ENCODE data around the gene IRX4. TPM values are rescaled to one million over a fixed set of nuclear protein-coding genes. Genes with fewer than 3 reads are reported as not detected.

IRX4 gene
- total and polyA plus RNA-seq, 8 donors: 14.8 TPM; not detected in 7

DNA sequence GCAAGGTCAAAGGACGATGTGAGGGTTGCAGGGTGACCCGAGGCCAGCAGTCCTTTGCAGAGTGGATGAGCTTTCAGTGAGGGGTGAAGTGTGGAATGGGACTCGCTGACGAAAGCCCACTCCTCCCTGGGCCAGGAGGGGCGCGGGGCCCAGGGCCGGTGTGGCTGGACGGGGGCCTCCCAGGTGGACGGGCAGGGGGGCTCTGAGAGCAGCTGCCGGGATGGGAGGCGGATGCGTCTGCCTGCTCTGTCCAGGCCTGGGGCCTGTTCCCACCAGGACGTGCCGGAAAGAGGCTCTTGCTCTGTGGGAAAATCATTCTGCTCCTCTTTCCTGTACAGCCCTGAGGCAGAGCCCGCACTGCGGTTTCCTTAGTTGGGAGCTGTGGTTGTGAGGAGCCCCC is 24.3 kb downstream of the IRX4 start:
- 88 to 96% (median 93%) methylated on average over 7 to 16 of the region's 16 CpGs for WGBS, 5 donors
- H3K36me3 ChIP-seq: no peaks in the 10 kb centered on the region
- no peak overlapping the region for H3K27ac ChIP-seq
- no peak overlapping the region for H3K4me3 ChIP-seq
- H3K4me1 ChIP-seq: no peaks in the 10 kb centered on the region
- H3K9me3 ChIP-seq: no peaks in the 10 kb centered on the region
- TF ChIP-seq EP300 (IDR thresholded peaks at IDR 0.05) (no peak), POLR2A (IDR thresholded peaks at IDR 0.05) (no peak), POLR2AphosphoS5 (IDR thresholded peaks at IDR 0.05) (no peak)
- TF ChIP-seq, protein P1, sequence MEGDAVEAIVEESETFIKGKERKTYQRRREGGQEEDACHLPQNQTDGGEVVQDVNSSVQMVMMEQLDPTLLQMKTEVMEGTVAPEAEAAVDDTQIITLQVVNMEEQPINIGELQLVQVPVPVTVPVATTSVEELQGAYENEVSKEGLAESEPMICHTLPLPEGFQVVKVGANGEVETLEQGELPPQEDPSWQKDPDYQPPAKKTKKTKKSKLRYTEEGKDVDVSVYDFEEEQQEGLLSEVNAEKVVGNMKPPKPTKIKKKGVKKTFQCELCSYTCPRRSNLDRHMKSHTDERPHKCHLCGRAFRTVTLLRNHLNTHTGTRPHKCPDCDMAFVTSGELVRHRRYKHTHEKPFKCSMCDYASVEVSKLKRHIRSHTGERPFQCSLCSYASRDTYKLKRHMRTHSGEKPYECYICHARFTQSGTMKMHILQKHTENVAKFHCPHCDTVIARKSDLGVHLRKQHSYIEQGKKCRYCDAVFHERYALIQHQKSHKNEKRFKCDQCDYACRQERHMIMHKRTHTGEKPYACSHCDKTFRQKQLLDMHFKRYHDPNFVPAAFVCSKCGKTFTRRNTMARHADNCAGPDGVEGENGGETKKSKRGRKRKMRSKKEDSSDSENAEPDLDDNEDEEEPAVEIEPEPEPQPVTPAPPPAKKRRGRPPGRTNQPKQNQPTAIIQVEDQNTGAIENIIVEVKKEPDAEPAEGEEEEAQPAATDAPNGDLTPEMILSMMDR (IDR thresholded peaks at IDR 0.05): no peak
- no peak for DNase-seq
- peaks cover 0 to 51% (median 17%) of the 10 kb centered on the region in 3 donors for H3K27me3 ChIP-seq
- intact Hi-C loops (cut with DNase I; ENCODE audit: low total_unique reads): no loop called here

DNA sequence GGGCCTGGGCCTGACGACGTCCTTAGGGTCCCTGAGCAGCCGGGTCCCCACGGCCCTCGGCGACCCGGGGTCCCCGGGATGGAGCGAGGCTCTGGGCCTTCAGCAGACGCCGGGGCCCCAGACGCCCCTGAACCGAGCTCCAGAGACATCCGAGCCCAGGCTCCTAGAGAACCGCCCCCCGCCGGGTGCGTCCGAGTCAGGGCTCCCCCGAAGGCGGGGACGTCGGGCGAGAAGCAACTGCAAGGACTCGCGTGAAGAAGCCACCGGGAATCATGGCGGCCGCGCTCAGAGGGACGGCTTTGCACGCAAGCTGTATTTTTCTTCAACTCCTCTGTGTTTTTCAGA is 25.5 kb downstream of the IRX4 start:
- no peaks in the 10 kb centered on the region for H3K4me1 ChIP-seq
- H3K9me3 ChIP-seq: no peaks in the 10 kb centered on the region
- no peak overlapping the region for H3K27ac ChIP-seq
- H3K27me3 ChIP-seq: peaks cover 0 to 61% (median 24%) of the 10 kb centered on the region in 3 donors
- TF ChIP-seq EP300 (IDR thresholded peaks at IDR 0.05) (no peak), POLR2A (IDR thresholded peaks at IDR 0.05) (no peak), POLR2AphosphoS5 (IDR thresholded peaks at IDR 0.05) (no peak)
- TF ChIP-seq, protein P1 (IDR thresholded peaks at IDR 0.05): no peak
- no peaks in the 10 kb centered on the region for H3K36me3 ChIP-seq
- intact Hi-C loops (cut with DNase I; ENCODE audit: low total_unique reads): no loop called here
- H3K4me3 ChIP-seq: peak overlapping the region in 2 of 4 donors; percentile 20 to 31
- DNase-seq: no peak
- WGBS, 5 donors: 71 to 91% (median 88%) methylated on average over 6 to 32 of the region's 32 CpGs

DNA sequence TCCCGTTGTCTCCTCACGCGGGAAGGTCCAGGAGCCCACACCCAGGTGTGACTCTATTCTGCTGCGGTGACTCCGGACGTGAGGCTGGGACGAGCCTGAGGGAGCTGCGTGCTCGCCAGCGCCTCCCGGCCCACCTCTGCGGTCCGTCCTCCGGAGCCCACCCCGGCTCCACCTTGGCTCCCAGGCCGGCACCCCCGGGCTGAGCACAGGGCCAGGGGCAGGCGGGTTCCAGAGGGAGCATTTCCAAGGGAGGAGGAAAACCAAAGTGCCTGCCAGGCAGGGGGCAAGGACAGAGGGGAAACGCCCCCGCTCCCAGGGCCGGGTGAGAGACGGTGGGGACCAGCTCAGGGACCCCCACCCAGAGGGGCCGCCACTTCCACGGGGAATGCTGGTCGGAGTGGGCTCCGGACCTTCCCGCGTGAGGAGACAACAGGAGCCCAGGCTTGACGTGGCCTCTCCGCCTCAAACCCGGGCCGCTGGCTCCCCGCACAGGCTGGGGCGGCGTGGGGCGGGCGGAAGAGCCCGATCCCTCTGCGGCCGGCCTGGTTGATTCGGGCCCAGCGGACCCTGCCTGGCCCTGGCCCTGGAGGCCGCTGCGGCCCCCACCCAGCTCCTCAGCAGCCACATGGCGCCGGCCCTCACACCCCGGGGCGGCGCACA is 26.0 kb downstream of the IRX4 start:
- TF ChIP-seq POLR2AphosphoS5 (IDR thresholded peaks at IDR 0.05): no peak
- no peak for TF ChIP-seq EP300 (IDR thresholded peaks at IDR 0.05)
- TF ChIP-seq, protein P1 (IDR thresholded peaks at IDR 0.05): no peak
- no peak for TF ChIP-seq POLR2A (IDR thresholded peaks at IDR 0.05)
- peak overlapping the region in 2 of 4 donors; percentile 20 to 31 for H3K4me3 ChIP-seq
- intact Hi-C loops (cut with DNase I; ENCODE audit: low total_unique reads): no loop called here
- WGBS, 5 donors: 39 to 80% (median 70%) methylated on average over 11 to 49 of the region's 49 CpGs
- H3K4me1 ChIP-seq: peaks cover 0 to 3% (median 0%) of the 10 kb centered on the region in 4 donors
- H3K9me3 ChIP-seq: no peaks in the 10 kb centered on the region
- H3K36me3 ChIP-seq: no peaks in the 10 kb centered on the region
- no peak for DNase-seq
- H3K27me3 ChIP-seq: peaks cover 0 to 61% (median 29%) of the 10 kb centered on the region in 3 donors
- no peak overlapping the region for H3K27ac ChIP-seq

DNA sequence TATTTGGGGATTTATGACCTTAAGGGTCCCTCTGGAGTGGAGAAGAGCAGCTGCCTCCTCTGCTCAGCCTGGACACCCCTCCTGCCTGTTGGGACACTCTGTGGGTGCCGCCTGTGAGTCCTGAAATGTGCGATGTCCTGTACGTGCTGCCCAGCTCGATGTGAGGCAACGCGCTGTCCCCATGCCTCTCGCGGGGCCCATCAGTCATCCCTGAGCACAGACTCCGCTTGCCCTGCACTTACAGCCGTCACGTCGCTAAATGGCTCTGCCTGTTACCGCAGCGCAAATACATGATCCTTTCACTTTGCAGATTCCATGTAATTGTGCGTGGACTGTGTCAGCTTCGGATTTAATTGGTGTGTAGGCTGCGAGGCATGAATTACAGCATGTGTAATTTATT is 27.1 kb downstream of the IRX4 start:
- H3K27ac ChIP-seq: no peak overlapping the region
- no peaks in the 10 kb centered on the region for H3K36me3 ChIP-seq
- H3K4me3 ChIP-seq: no peak overlapping the region
- H3K4me1 ChIP-seq: peaks cover 0 to 11% (median 0%) of the 10 kb centered on the region in 4 donors
- WGBS, 5 donors: 61 to 81% (median 79%) methylated on average over 17 of the region's 17 CpGs
- DNase-seq: no peak
- H3K27me3 ChIP-seq: peaks cover 7 to 68% (median 40%) of the 10 kb centered on the region in 3 donors
- TF ChIP-seq EP300 (IDR thresholded peaks at IDR 0.05) (no peak), POLR2AphosphoS5 (IDR thresholded peaks at IDR 0.05) (no peak), POLR2A (IDR thresholded peaks at IDR 0.05) (no peak)
- intact Hi-C loops (cut with DNase I; ENCODE audit: low total_unique reads): no loop called here
- no peaks in the 10 kb centered on the region for H3K9me3 ChIP-seq

DNA sequence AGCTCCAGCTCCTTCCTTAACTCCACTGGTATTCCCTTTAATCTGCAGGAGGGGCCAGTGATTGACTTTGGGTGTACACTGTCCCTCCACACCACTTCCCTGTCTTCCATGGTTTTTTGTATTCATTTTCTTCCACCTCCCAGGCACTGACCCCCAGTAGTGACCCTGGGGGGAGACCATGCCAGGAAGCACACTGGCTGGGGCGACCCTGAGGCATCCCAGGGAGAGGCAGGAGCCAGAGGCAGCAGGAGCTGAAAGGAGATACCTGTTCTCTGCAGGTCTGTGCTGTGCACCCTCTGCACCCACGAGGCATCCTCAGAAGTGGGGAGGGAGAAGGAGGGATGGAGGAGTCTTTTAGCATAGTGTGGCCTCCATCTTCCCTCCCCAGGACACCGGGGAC is 27.6 kb downstream of the IRX4 start:
- no peak for DNase-seq
- TF ChIP-seq POLR2AphosphoS5 (IDR thresholded peaks at IDR 0.05): no peak
- no peak for TF ChIP-seq EP300 (IDR thresholded peaks at IDR 0.05)
- TF ChIP-seq, protein P1 (IDR thresholded peaks at IDR 0.05): no peak
- TF ChIP-seq POLR2A (IDR thresholded peaks at IDR 0.05): no peak
- Histone ChIP-seq H3K4me1 (peaks cover 0 to 11% (median 0%) of the 10 kb centered on the region in 4 donors), H3K9me3 (no peaks in the 10 kb centered on the region), H3K36me3 (no peaks in the 10 kb centered on the region), H3K4me3 (no peak overlapping the region), H3K27ac (no peak overlapping the region), H3K27me3 (peaks cover 7 to 73% (median 45%) of the 10 kb centered on the region in 3 donors)
- 32 to 51% (median 40%) methylated on average over 3 of the region's 3 CpGs for WGBS, 5 donors
- intact Hi-C loops (cut with DNase I; ENCODE audit: low total_unique reads): no loop called here
